ENCODE measurements around the gene C1QC. TPM values are rescaled to one million over a fixed set of nuclear protein-coding genes. Genes with fewer than 3 reads are reported as not detected.
"Not testable (repeated sequence)": the region's sequence is repeated elsewhere in the genome, so short reads cannot be mapped to it uniquely, and the experiment has no call there.

C1QC gene
- polyA plus RNA-seq, 4 donors: 17.7 to 181 (median 85.2) TPM

- no peaks in the 10 kb centered on the region for H3K9me3 ChIP-seq (ENCODE audit: control insufficient read depth in 2 of 2, insufficient read depth in 1 of 2, low read depth in 1 of 2, low read length in 1 of 2)
- H3K27me3 ChIP-seq (ENCODE audit: control insufficient read depth in 3 of 3, insufficient read depth in 3 of 3, low read length in 3 of 3): peaks cover 0 to 13% (median 0%) of the 10 kb centered on the region in 3 donors
- no peaks in the 10 kb centered on the region for H3K4me1 ChIP-seq (ENCODE audit: control insufficient read depth in 3 of 3, insufficient read depth in 2 of 3, low read depth in 1 of 3, low read length in 2 of 3)
- H3K36me3 ChIP-seq (ENCODE audit: control insufficient read depth in 3 of 3, insufficient read depth in 2 of 3, low read depth in 1 of 3, low read length in 3 of 3): no peaks in the 10 kb centered on the region
- no peak for FAIRE-seq
- WGBS, 3 donors: 91 to 95% (median 92%) methylated on average over 19 of the region's 19 CpGs
- DNase-seq: no peak
- no peak overlapping the region for H3K4me3 ChIP-seq (ENCODE audit: low read depth in 1 of 3, low read length in 3 of 3)
- no peak overlapping the region for H3K27ac ChIP-seq (ENCODE audit: low read depth in 1 of 3, low read length in 2 of 3)
These were observed 17.3 kb downstream of the C1QC start for GRCh38 chr1:22660716-22661241.

GRCh38 chr1:22661880-22662279 lies 18.4 kb downstream of the C1QC start:
- DNase-seq (no peak), FAIRE-seq (no peak)
- Histone ChIP-seq H3K4me1 (ENCODE audit: control insufficient read depth in 3 of 3, insufficient read depth in 2 of 3, low read depth in 1 of 3, low read length in 2 of 3) (no peaks in the 10 kb centered on the region), H3K27ac (ENCODE audit: low read depth in 1 of 3, low read length in 2 of 3) (no peak overlapping the region), H3K9me3 (ENCODE audit: control insufficient read depth in 2 of 2, insufficient read depth in 1 of 2, low read depth in 1 of 2, low read length in 1 of 2) (no peaks in the 10 kb centered on the region), H3K36me3 (ENCODE audit: control insufficient read depth in 3 of 3, insufficient read depth in 2 of 3, low read depth in 1 of 3, low read length in 3 of 3) (no peaks in the 10 kb centered on the region), H3K27me3 (ENCODE audit: control insufficient read depth in 3 of 3, insufficient read depth in 3 of 3, low read length in 3 of 3) (peaks cover 0 to 2% (median 0%) of the 10 kb centered on the region in 3 donors), H3K4me3 (ENCODE audit: low read depth in 1 of 3, low read length in 3 of 3) (no peak overlapping the region)
- 64 to 86% (median 79%) methylated on average over 2 of the region's 2 CpGs for WGBS, 3 donors

GRCh38 chr1:22662318-22662717 lies 18.9 kb downstream of the C1QC start:
- Histone ChIP-seq H3K4me1 (ENCODE audit: control insufficient read depth in 3 of 3, insufficient read depth in 2 of 3, low read depth in 1 of 3, low read length in 2 of 3) (no peaks in the 10 kb centered on the region), H3K27ac (ENCODE audit: low read depth in 1 of 3, low read length in 2 of 3) (no peak overlapping the region), H3K9me3 (ENCODE audit: control insufficient read depth in 2 of 2, insufficient read depth in 1 of 2, low read depth in 1 of 2, low read length in 1 of 2) (no peaks in the 10 kb centered on the region), H3K36me3 (ENCODE audit: control insufficient read depth in 3 of 3, insufficient read depth in 2 of 3, low read depth in 1 of 3, low read length in 3 of 3) (no peaks in the 10 kb centered on the region), H3K4me3 (ENCODE audit: low read depth in 1 of 3, low read length in 3 of 3) (no peak overlapping the region), H3K27me3 (ENCODE audit: control insufficient read depth in 3 of 3, insufficient read depth in 3 of 3, low read length in 3 of 3) (peaks cover 0 to under 1% (median 0%) of the 10 kb centered on the region in 3 donors)
- DNase-seq: peak; percentile 29 to 33
- FAIRE-seq: no peak
- 52 to 60% (median 57%) methylated on average over 5 of the region's 5 CpGs for WGBS, 3 donors

GRCh38 chr1:22662986-22663408 lies 19.6 kb downstream of the C1QC start:
- WGBS, 3 donors: 75 to 83% (median 79%) methylated on average over 8 of the region's 8 CpGs
- no peak overlapping the region for H3K27ac ChIP-seq (ENCODE audit: low read depth in 1 of 3, low read length in 2 of 3)
- H3K27me3 ChIP-seq (ENCODE audit: control insufficient read depth in 3 of 3, insufficient read depth in 3 of 3, low read length in 3 of 3): peaks cover 0 to 2% (median 0%) of the 10 kb centered on the region in 3 donors
- H3K9me3 ChIP-seq (ENCODE audit: control insufficient read depth in 2 of 2, insufficient read depth in 1 of 2, low read depth in 1 of 2, low read length in 1 of 2): no peaks in the 10 kb centered on the region
- H3K4me3 ChIP-seq (ENCODE audit: low read depth in 1 of 3, low read length in 3 of 3): no peak overlapping the region
- no peaks in the 10 kb centered on the region for H3K36me3 ChIP-seq (ENCODE audit: control insufficient read depth in 3 of 3, insufficient read depth in 2 of 3, low read depth in 1 of 3, low read length in 3 of 3)
- DNase-seq (no peak), FAIRE-seq (no peak)
- no peaks in the 10 kb centered on the region for H3K4me1 ChIP-seq (ENCODE audit: control insufficient read depth in 3 of 3, insufficient read depth in 2 of 3, low read depth in 1 of 3, low read length in 2 of 3)

GRCh38 chr1:22665752-22666151 lies 22.3 kb downstream of the C1QC start:
- FAIRE-seq (no peak), DNase-seq (peak; percentile 44 to 59)
- 18 to 44% (median 26%) methylated on average over 7 of the region's 7 CpGs for WGBS, 3 donors

GRCh38 chr1:22666412-22666811 lies 23.0 kb downstream of the C1QC start:
- 61 to 75% (median 65%) methylated on average over 2 of the region's 2 CpGs for WGBS, 3 donors
- no peaks in the 10 kb centered on the region for H3K9me3 ChIP-seq (ENCODE audit: control insufficient read depth in 2 of 2, insufficient read depth in 1 of 2, low read depth in 1 of 2, low read length in 1 of 2)
- no peak for FAIRE-seq

More at GRCh38 chr1:22665752-22666151, 22.3 kb downstream of the C1QC start:
- H3K27ac ChIP-seq (ENCODE audit: low read depth in 1 of 3, low read length in 2 of 3): no peak overlapping the region
- H3K36me3 ChIP-seq (ENCODE audit: control insufficient read depth in 3 of 3, insufficient read depth in 2 of 3, low read depth in 1 of 3, low read length in 3 of 3): no peaks in the 10 kb centered on the region
- H3K4me1 ChIP-seq (ENCODE audit: control insufficient read depth in 3 of 3, insufficient read depth in 2 of 3, low read depth in 1 of 3, low read length in 2 of 3): no peaks in the 10 kb centered on the region
- no peak overlapping the region for H3K4me3 ChIP-seq (ENCODE audit: low read depth in 1 of 3, low read length in 3 of 3)
- H3K27me3 ChIP-seq (ENCODE audit: control insufficient read depth in 3 of 3, insufficient read depth in 3 of 3, low read length in 3 of 3): peaks cover 0 to 2% (median 0%) of the 10 kb centered on the region in 3 donors
- H3K9me3 ChIP-seq (ENCODE audit: control insufficient read depth in 2 of 2, insufficient read depth in 1 of 2, low read depth in 1 of 2, low read length in 1 of 2): no peaks in the 10 kb centered on the region

GRCh38 chr1:22668840-22669239 lies 25.4 kb downstream of the C1QC start:
- not testable (repeated sequence) for H3K4me1 ChIP-seq (ENCODE audit: control insufficient read depth in 3 of 3, insufficient read depth in 2 of 3, low read depth in 1 of 3, low read length in 2 of 3); H3K36me3 ChIP-seq (ENCODE audit: control insufficient read depth in 3 of 3, insufficient read depth in 2 of 3, low read depth in 1 of 3, low read length in 3 of 3); H3K9me3 ChIP-seq (ENCODE audit: control insufficient read depth in 2 of 2, insufficient read depth in 1 of 2, low read depth in 1 of 2, low read length in 1 of 2); DNase-seq; FAIRE-seq; H3K4me3 ChIP-seq (ENCODE audit: low read depth in 1 of 3, low read length in 3 of 3); H3K27ac ChIP-seq (ENCODE audit: low read depth in 1 of 3, low read length in 2 of 3); H3K27me3 ChIP-seq (ENCODE audit: control insufficient read depth in 3 of 3, insufficient read depth in 3 of 3, low read length in 3 of 3)
- WGBS, 3 donors: 84 to 86% (median 85%) methylated on average over 2 of the region's 2 CpGs

More at GRCh38 chr1:22666412-22666811, 23.0 kb downstream of the C1QC start:
- H3K36me3 ChIP-seq (ENCODE audit: control insufficient read depth in 3 of 3, insufficient read depth in 2 of 3, low read depth in 1 of 3, low read length in 3 of 3): no peaks in the 10 kb centered on the region
- H3K4me1 ChIP-seq (ENCODE audit: control insufficient read depth in 3 of 3, insufficient read depth in 2 of 3, low read depth in 1 of 3, low read length in 2 of 3): no peaks in the 10 kb centered on the region
- H3K27ac ChIP-seq (ENCODE audit: low read depth in 1 of 3, low read length in 2 of 3): no peak overlapping the region
- no peak overlapping the region for H3K4me3 ChIP-seq (ENCODE audit: low read depth in 1 of 3, low read length in 3 of 3)
- no peak for DNase-seq
- H3K27me3 ChIP-seq (ENCODE audit: control insufficient read depth in 3 of 3, insufficient read depth in 3 of 3, low read length in 3 of 3): peaks cover 0 to 2% (median 0%) of the 10 kb centered on the region in 3 donors

GRCh38 chr1:22670352-22670975 lies 27.0 kb downstream of the C1QC start:
- Histone ChIP-seq H3K4me1 (ENCODE audit: control insufficient read depth in 3 of 3, insufficient read depth in 2 of 3, low read depth in 1 of 3, low read length in 2 of 3) (peaks cover 0 to 6% (median 0%) of the 10 kb centered on the region in 3 donors), H3K27me3 (ENCODE audit: control insufficient read depth in 3 of 3, insufficient read depth in 3 of 3, low read length in 3 of 3) (peaks cover 0 to 5% (median 2%) of the 10 kb centered on the region in 3 donors), H3K4me3 (ENCODE audit: low read depth in 1 of 3, low read length in 3 of 3) (no peak overlapping the region), H3K27ac (ENCODE audit: low read depth in 1 of 3, low read length in 2 of 3) (no peak overlapping the region), H3K36me3 (ENCODE audit: control insufficient read depth in 3 of 3, insufficient read depth in 2 of 3, low read depth in 1 of 3, low read length in 3 of 3) (no peaks in the 10 kb centered on the region), H3K9me3 (ENCODE audit: control insufficient read depth in 2 of 2, insufficient read depth in 1 of 2, low read depth in 1 of 2, low read length in 1 of 2) (no peaks in the 10 kb centered on the region)
- WGBS, 3 donors: 61 to 82% (median 67%) methylated on average over 12 of the region's 12 CpGs
- DNase-seq (peak in 1 of 2 donors; percentile 29), FAIRE-seq (no peak)

Measured in small intestine (tissue), 7 donors.